Skeletal muscle tissue (tissue), 4 donors: ENCODE data around the gene SCN1A. TPM values are rescaled to one million over a fixed set of nuclear protein-coding genes. Genes with fewer than 3 reads are reported as not detected.

Experiments
- H3K27ac ChIP-seq: one replicate; pipeline ENCODE4 v1.7.0; 2013; ENCODE audit warnings: mild to moderate bottlenecking, low read depth, low read length, inconsistent platforms
- H3K27me3 ChIP-seq, 3 donors: one replicate each; pipeline ENCODE4 v1.7.0; 2013; ENCODE audit warnings: low read length in 3 of 3; ENCODE audit not compliant: control insufficient read depth in 3 of 3, insufficient read depth in 3 of 3
- H3K36me3 ChIP-seq, 3 donors: one replicate each; pipeline ENCODE4 v1.7.0; 2013; ENCODE audit warnings: low read length in 3 of 3; ENCODE audit not compliant: control insufficient read depth in 3 of 3, insufficient read depth in 3 of 3
- H3K4me1 ChIP-seq, 3 donors: one replicate each; pipeline ENCODE4 v1.7.0; 2013; ENCODE audit warnings: low read length in 3 of 3, mild to moderate bottlenecking in 3 of 3; ENCODE audit not compliant: control insufficient read depth in 3 of 3, insufficient read depth in 3 of 3
- H3K4me3 ChIP-seq, 3 donors: one replicate each; pipeline ENCODE4 v1.7.0; 2013; ENCODE audit warnings: low read length in 3 of 3
- H3K9ac ChIP-seq, 3 donors: one replicate each; pipeline ENCODE4 v1.7.0; 2013; ENCODE audit warnings: low read length in 3 of 3, mild to moderate bottlenecking in 3 of 3, moderate library complexity in 2 of 3, low read depth in 1 of 3
- H3K9me3 ChIP-seq, 3 donors: one replicate each; pipeline ENCODE4 v1.7.0; 2013; ENCODE audit warnings: low read length in 3 of 3; ENCODE audit not compliant: control insufficient read depth in 3 of 3
- total RNA-seq: library from RNA; depleted of rRNA; stranded (reverse); fragments of >200 nt; gene quantifications from one replicate; pipeline ENCODE4 v1.2.3, GENCODE V29; 2014
- donor health status: Osteomylitis.

The SCN1A gene
- total RNA-seq, 1 donor from 2014 or later, result under 0.01 TPM

- Histone ChIP-seq H3K36me3 (no peaks in the 10 kb centered on the region), H3K27me3 (no peaks in the 10 kb centered on the region), H3K9me3 (no peaks in the 10 kb centered on the region), H3K4me3 (no peak overlapping the region), H3K4me1 (no peaks in the 10 kb centered on the region), H3K9ac (no peak overlapping the region), H3K27ac (no peak overlapping the region)
Observed at GRCh38 chr2:166060191-166060590, 67.6 kb downstream of the SCN1A start.

- H3K4me3 ChIP-seq, result no peak overlapping the region
- no peaks in the 10 kb centered on the region for H3K27me3 ChIP-seq
- no peaks in the 10 kb centered on the region for H3K4me1 ChIP-seq
- H3K27ac ChIP-seq, result no peak overlapping the region
- H3K36me3 ChIP-seq, result no peaks in the 10 kb centered on the region
- no peak overlapping the region for H3K9ac ChIP-seq
- H3K9me3 ChIP-seq, result no peaks in the 10 kb centered on the region
Observed at GRCh38 chr2:166057370-166058164, 70.3 kb downstream of the SCN1A start.

- H3K4me1 ChIP-seq, result no peaks in the 10 kb centered on the region
- peaks cover 0 to 3% (median 2%) of the 10 kb centered on the region in 3 donors for H3K27me3 ChIP-seq
- H3K9me3 ChIP-seq, result no peaks in the 10 kb centered on the region
- no peaks in the 10 kb centered on the region for H3K36me3 ChIP-seq
- no peak overlapping the region for H3K27ac ChIP-seq
- H3K9ac ChIP-seq, result no peak overlapping the region
- H3K4me3 ChIP-seq, result no peak overlapping the region
Observed at GRCh38 chr2:166044853-166045483, 82.9 kb downstream of the SCN1A start.

GRCh38 chr2:166042768-166043390, 84.9 kb downstream of the SCN1A start:
- Histone ChIP-seq H3K4me1 (no peaks in the 10 kb centered on the region), H3K4me3 (no peak overlapping the region), H3K9ac (no peak overlapping the region), H3K27ac (no peak overlapping the region), H3K36me3 (no peaks in the 10 kb centered on the region), H3K27me3 (peaks cover 0 to 3% (median 2%) of the 10 kb centered on the region in 3 donors), H3K9me3 (no peaks in the 10 kb centered on the region)

GRCh38 chr2:166042356-166042755, 85.5 kb downstream of the SCN1A start:
- H3K9me3 ChIP-seq, result no peaks in the 10 kb centered on the region
- no peak overlapping the region for H3K27ac ChIP-seq
- no peaks in the 10 kb centered on the region for H3K4me1 ChIP-seq
- H3K9ac ChIP-seq, result no peak overlapping the region
- H3K4me3 ChIP-seq, result no peak overlapping the region
- no peaks in the 10 kb centered on the region for H3K36me3 ChIP-seq
- H3K27me3 ChIP-seq, result peaks cover 0 to 3% (median 2%) of the 10 kb centered on the region in 3 donors

- Histone ChIP-seq H3K27ac (no peak overlapping the region), H3K4me3 (no peak overlapping the region), H3K9me3 (no peaks in the 10 kb centered on the region), H3K4me1 (no peaks in the 10 kb centered on the region), H3K9ac (no peak overlapping the region), H3K36me3 (no peaks in the 10 kb centered on the region), H3K27me3 (peaks cover 0 to 3% (median 2%) of the 10 kb centered on the region in 3 donors)
Observed at GRCh38 chr2:166041613-166042012, 86.2 kb downstream of the SCN1A start.

- Histone ChIP-seq H3K4me3 (no peak overlapping the region), H3K36me3 (no peaks in the 10 kb centered on the region), H3K4me1 (no peaks in the 10 kb centered on the region), H3K27ac (no peak overlapping the region), H3K27me3 (no peaks in the 10 kb centered on the region), H3K9me3 (no peaks in the 10 kb centered on the region), H3K9ac (no peak overlapping the region)
Observed at GRCh38 chr2:166032361-166032760, 95.5 kb downstream of the SCN1A start.

- H3K9me3 ChIP-seq, result no peaks in the 10 kb centered on the region
- no peaks in the 10 kb centered on the region for H3K27me3 ChIP-seq
- no peak overlapping the region for H3K9ac ChIP-seq
- H3K4me3 ChIP-seq, result no peak overlapping the region
- H3K27ac ChIP-seq, result no peak overlapping the region
- H3K4me1 ChIP-seq, result no peaks in the 10 kb centered on the region
- no peaks in the 10 kb centered on the region for H3K36me3 ChIP-seq
Observed at GRCh38 chr2:166031054-166031453, 96.8 kb downstream of the SCN1A start.

- Histone ChIP-seq H3K9me3 (no peaks in the 10 kb centered on the region), H3K4me1 (no peaks in the 10 kb centered on the region), H3K9ac (no peak overlapping the region), H3K36me3 (no peaks in the 10 kb centered on the region), H3K4me3 (no peak overlapping the region), H3K27ac (no peak overlapping the region), H3K27me3 (no peaks in the 10 kb centered on the region)
Observed at GRCh38 chr2:166025313-166025712, 102.5 kb downstream of the SCN1A start.

GRCh38 chr2:166017208-166017607, 110.6 kb downstream of the SCN1A start:
- H3K9ac ChIP-seq, result no peak overlapping the region
- no peaks in the 10 kb centered on the region for H3K27me3 ChIP-seq
- H3K27ac ChIP-seq, result no peak overlapping the region
- no peaks in the 10 kb centered on the region for H3K36me3 ChIP-seq
- H3K9me3 ChIP-seq, result no peaks in the 10 kb centered on the region
- no peaks in the 10 kb centered on the region for H3K4me1 ChIP-seq
- no peak overlapping the region for H3K4me3 ChIP-seq
